Breast epithelium (tissue), 3 donors: Measurements from ENCODE around the gene TOP3B.

Experiments
- CTCF ChIP-seq, 3 donors: fragments of 450-650 bp; IDR thresholded peaks; one replicate each; pipeline ENCODE4 v1.5.1; 2016 to 2017; ENCODE audit warnings: antibody characterized with exemption in 3 of 3, mild to moderate bottlenecking in 3 of 3, moderate library complexity in 3 of 3
- POLR2A ChIP-seq: fragments of 450-650 bp; IDR thresholded peaks from one replicate; pipeline ENCODE4 v1.6.1; 2016; ENCODE audit warnings: antibody characterized with exemption, mild to moderate bottlenecking, moderate library complexity

- TF ChIP-seq CTCF (IDR thresholded peaks at IDR 0.05): no peak
- no peak for TF ChIP-seq POLR2A
Measured at GRCh38 chr22:21942407-21943343, 39.9 kb downstream of the TOP3B start.
